ENCODE data around the gene CCL4L2.
"Not testable (repeated sequence)": the region's sequence is repeated elsewhere in the genome, so short reads cannot be mapped to it uniquely, and the experiment has no call there.

Gene CCL4L2

DNA sequence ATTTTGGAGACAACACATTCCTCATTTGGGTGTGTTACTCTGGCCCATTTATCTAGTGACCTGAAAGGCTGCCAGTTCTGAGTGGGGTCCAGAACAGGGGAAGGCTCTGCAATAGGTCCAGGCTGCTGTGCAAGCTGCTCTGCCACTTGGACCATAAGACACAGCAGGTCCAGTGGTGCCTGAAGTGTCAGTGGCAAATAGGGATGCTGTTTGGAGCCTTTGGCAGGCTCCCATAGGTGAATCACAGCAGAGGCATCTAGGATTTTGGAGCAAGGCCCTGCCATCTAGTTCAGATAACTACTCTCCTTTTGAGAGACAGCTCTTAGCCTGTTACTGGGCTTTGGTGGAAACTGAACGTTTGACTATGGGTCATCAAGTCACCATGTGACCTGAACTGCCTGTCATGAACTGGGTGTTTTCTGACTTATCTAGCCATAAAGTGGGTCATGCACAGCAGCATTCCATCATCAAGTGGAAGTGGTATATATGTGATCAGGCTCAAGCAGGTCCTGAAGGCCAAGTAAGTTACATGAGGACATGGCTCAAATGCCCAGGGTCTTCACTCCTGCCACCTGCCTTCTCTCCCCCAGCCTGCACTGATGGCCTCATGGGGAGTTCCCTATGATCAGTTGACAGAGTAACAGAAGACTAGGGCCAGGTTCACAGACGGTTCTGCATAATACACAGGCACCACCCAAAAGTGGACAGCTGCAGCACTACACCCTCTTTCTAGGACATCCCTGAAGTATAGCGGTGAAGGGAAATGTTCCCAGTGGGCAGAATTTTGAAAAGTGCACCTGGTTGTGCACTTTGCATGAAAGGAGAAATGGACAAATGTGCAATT, 10.1 kb downstream of the CCL4L2 start:
- in situ Hi-C loops (cut with HindIII; ENCODE audit: low sequenced_read_pairs), result not testable (repeated sequence)

GRCh38 chr17:36221581-36222100, 10.8 kb downstream of the CCL4L2 start:
- in situ Hi-C loops (cut with HindIII; ENCODE audit: low sequenced_read_pairs), result not testable (repeated sequence)

- in situ Hi-C loops (cut with HindIII; ENCODE audit: low sequenced_read_pairs), result not testable (repeated sequence)
Measured at GRCh38 chr17:36222967-36223366, 12.1 kb downstream of the CCL4L2 start.

DNA sequence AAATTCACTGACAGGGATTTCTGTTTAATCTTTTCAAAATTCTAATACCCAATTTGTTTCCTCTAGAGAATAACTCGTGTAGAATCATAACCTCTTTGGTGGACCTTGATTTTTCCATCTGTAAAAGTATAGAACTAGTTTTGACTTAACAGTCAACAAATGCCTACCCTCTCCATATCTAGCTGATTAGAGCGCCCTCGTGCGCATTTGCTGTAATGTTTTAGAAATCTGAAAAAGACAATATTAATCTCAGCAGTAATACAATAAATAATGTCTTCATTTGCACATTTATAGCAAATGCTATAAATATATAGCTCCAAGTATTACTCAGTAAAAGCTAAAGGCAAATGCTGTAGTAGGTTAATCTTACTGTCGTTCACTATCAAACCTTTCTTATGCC, 18.8 kb downstream of the CCL4L2 start:
- in situ Hi-C loops (cut with HindIII; ENCODE audit: low sequenced_read_pairs), result not testable (repeated sequence)

GRCh38 chr17:36242046-36242445, 31.2 kb downstream of the CCL4L2 start:
- in situ Hi-C loops (cut with HindIII; ENCODE audit: low sequenced_read_pairs), result not testable (repeated sequence)
